SK-N-SH (cell line): Measurements from ENCODE around the gene ZHX3. TPM values are rescaled to one million over a fixed set of nuclear protein-coding genes. Genes with fewer than 3 reads are reported as not detected.

Experiments used
- CTCF ChIA-PET: fragments of 300-600, 350-600 bp; formaldehyde crosslinking; extraction: SDS; loops from one replicate; lab custom pipeline; 2021; lab: Yijun Ruan, JAX
- POLR2A ChIA-PET: fragments of 350-600 bp; sonication (Branson Sonifier 250); formaldehyde crosslinking; extraction: SDS; loops from one replicate; lab custom pipeline; 2020; ENCODE audit warnings: antibody characterized with exemption, inconsistent platforms; lab: Yijun Ruan, JAX
- DNase-seq: peaks from one replicate; pipeline ENCODE4 v3.0.0; 2012
- H2AFZ ChIP-seq: fragments of 200-600 bp; sonication (generic); 2 replicates; pipeline ENCODE4 v1.8.1; 2016; ENCODE audit warnings: antibody characterized with exemption, mild to moderate bottlenecking, low read depth
- H3F3A ChIP-seq: fragments of 200-600 bp; sonication (generic); replicated peaks from 2 replicates; pipeline ENCODE3; 2016; ENCODE audit warnings: antibody characterized with exemption, mild to moderate bottlenecking; ENCODE audit not compliant: insufficient read depth
- H3K27ac ChIP-seq, 2 experiments: fragments of 200-500 bp in 1 of 2; fragments of 200-600 bp in 1 of 2; sonication (Bioruptor generic) in 1 of 2; sonication (generic), shearing (Covaris generic) in 1 of 2; 2 replicates each; pipeline versions ENCODE4 v1.5.1 to v1.6.1; 2014 to 2016; ENCODE audit warnings: low read depth in 2 of 2, inconsistent platforms in 1 of 2, low read length in 1 of 2, mild to moderate bottlenecking in 1 of 2, mixed read lengths in 1 of 2
- H3K27me3 ChIP-seq: fragments of 200-600 bp; sonication (generic), shearing (Covaris generic); 2 replicates; pipeline ENCODE4 v1.6.1; 2016; ENCODE audit warnings: mixed run types; ENCODE audit not compliant: insufficient read depth
- H3K36me3 ChIP-seq, 2 experiments: fragments of 200-500 bp in 1 of 2; fragments of 200-600 bp in 1 of 2; sonication (Bioruptor generic) in 1 of 2; sonication (generic) in 1 of 2; replicated peaks in 1 of 2; 2 replicates each; pipeline versions ENCODE3 to v1.5.1; 2014 to 2016; ENCODE audit warnings: low read length in 1 of 2, mild to moderate bottlenecking in 1 of 2; ENCODE audit not compliant: insufficient read depth in 2 of 2, control insufficient read depth in 1 of 2
- H3K4me1 ChIP-seq, 2 experiments: fragments of 200-500 bp in 1 of 2; fragments of 200-600 bp in 1 of 2; sonication (Bioruptor generic) in 1 of 2; sonication (generic), shearing (Covaris generic) in 1 of 2; 2 replicates each; pipeline versions ENCODE4 v1.5.1 to v1.6.1; 2014 to 2016; ENCODE audit warnings: low read depth in 1 of 2, low read length in 1 of 2, mixed run types in 1 of 2; ENCODE audit not compliant: insufficient read depth in 2 of 2, control insufficient read depth in 1 of 2
- H3K4me2 ChIP-seq: fragments of 200-600 bp; sonication (generic), shearing (Covaris generic); 2 replicates; pipeline ENCODE4 v1.6.1; 2017; ENCODE audit warnings: mixed run types
- H3K4me3 ChIP-seq, 2 experiments: fragments of 200-500 bp in 1 of 2; fragments of 200-600 bp in 1 of 2; sonication (Bioruptor generic) in 1 of 2; sonication (generic), shearing (Covaris generic) in 1 of 2; 2 replicates each; pipeline versions ENCODE4 v1.5.1 to v1.8.1; 2014 to 2016; ENCODE audit warnings: low read depth in 2 of 2, inconsistent platforms in 1 of 2, low read length in 1 of 2, mild to moderate bottlenecking in 1 of 2, mixed read lengths in 1 of 2, moderate library complexity in 1 of 2
- H3K79me2 ChIP-seq: fragments of 200-600 bp; sonication (generic); 2 replicates; pipeline ENCODE4 v1.8.1; 2017; ENCODE audit warnings: mild to moderate bottlenecking; ENCODE audit not compliant: insufficient read depth
- H3K9ac ChIP-seq: fragments of 200-600 bp; sonication (generic); 2 replicates; pipeline ENCODE4 v1.6.1; 2017; ENCODE audit warnings: mixed run types
- H3K9me2 ChIP-seq: fragments of 200-600 bp; sonication (generic); 2 replicates; pipeline ENCODE4 v1.6.1; 2017; ENCODE audit warnings: mixed run types
- H3K9me3 ChIP-seq: fragments of 200-600 bp; sonication (generic); 2 replicates; pipeline ENCODE4 v1.6.1; 2017; ENCODE audit warnings: mixed run types, mild to moderate bottlenecking, moderate library complexity
- H4K20me1 ChIP-seq: fragments of 200-600 bp; sonication (generic); 2 replicates; pipeline ENCODE4 v1.6.1; 2017; ENCODE audit warnings: mild to moderate bottlenecking, mixed run types; ENCODE audit not compliant: insufficient read depth
- CHD2 ChIP-seq: fragments of 150-350 bp; IDR thresholded peaks from 2 replicates; pipeline ENCODE4 v1.6.1; 2018; ENCODE audit warnings: low read length; ENCODE audit not compliant: partially characterized antibody
- FOXM1 ChIP-seq: IDR thresholded peaks from 2 replicates; pipeline ENCODE4 v1.4.0; 2012; ENCODE audit warnings: low read depth, mild to moderate bottlenecking
- GABPA ChIP-seq: IDR thresholded peaks from 2 replicates; pipeline ENCODE4 v1.4.0; 2012; ENCODE audit warnings: low read depth, mild to moderate bottlenecking
- GATA2 ChIP-seq: sonication (generic); formaldehyde crosslinking; IDR thresholded peaks from 2 replicates; pipeline ENCODE4 v1.5.0; 2020; ENCODE audit warnings: mild to moderate bottlenecking, missing genetic modification reagents
- JUND ChIP-seq: IDR thresholded peaks from 2 replicates; pipeline ENCODE4 v1.4.0; 2012
- MEF2A ChIP-seq: IDR thresholded peaks from 2 replicates; pipeline ENCODE4 v1.4.0; 2012; ENCODE audit warnings: low read depth, borderline replicate concordance
- MXI1 ChIP-seq: IDR thresholded peaks from 2 replicates; pipeline ENCODE4 v1.6.1; 2012; ENCODE audit warnings: mild to moderate bottlenecking, low read depth, low read length, improper control_type of control experiment
- POLR2AphosphoS5 ChIP-seq: IDR thresholded peaks from 2 replicates; pipeline ENCODE4 v1.6.1; 2012; ENCODE audit warnings: low read depth, low read length
- RCOR1 ChIP-seq: fragments of 150-350 bp; IDR thresholded peaks from 2 replicates; pipeline ENCODE4 v1.6.1; 2017; ENCODE audit warnings: antibody characterized with exemption, low read length
- REST ChIP-seq: IDR thresholded peaks from 2 replicates; pipeline ENCODE4 v1.6.1; 2012; ENCODE audit warnings: mild to moderate bottlenecking, low read depth, low read length, moderate library complexity
- TAF1 ChIP-seq: IDR thresholded peaks from 2 replicates; pipeline ENCODE4 v1.6.1; 2012; ENCODE audit warnings: low read depth, mild to moderate bottlenecking, low read length, moderate library complexity, borderline replicate concordance
- TEAD4 ChIP-seq: IDR thresholded peaks from 2 replicates; pipeline ENCODE4 v1.4.0; 2012; ENCODE audit warnings: mild to moderate bottlenecking, borderline replicate concordance; ENCODE audit not compliant: insufficient read depth
- YY1 ChIP-seq: IDR thresholded peaks from 2 replicates; pipeline ENCODE4 v1.4.0; 2012; ENCODE audit warnings: low read depth, mild to moderate bottlenecking
- WGBS: methylation state at CpG from one replicate; pipeline ENCODE4 v1.1.6; 2017; ENCODE audit warnings: low lambda C conversion rate; 5-methylcytosine and 5-hydroxymethylcytosine counted together
- polyA plus RNA-seq, 3 experiments: library from polyadenylated mRNA; depleted of rRNA; stranded (reverse); fragments of >200 nt; gene quantifications; 2 replicates each; pipeline ENCODE4 v1.2.3, GENCODE V29; 2012
- TF ChIP-seq, protein P1 (sequence below): fragments of 150-350 bp; IDR thresholded peaks from 2 replicates; pipeline ENCODE4 v1.6.1; 2016; ENCODE audit warnings: mild to moderate bottlenecking, low read depth, low read length
- TF ChIP-seq, protein P2 (sequence below): IDR thresholded peaks from 2 replicates; pipeline ENCODE4 v1.4.0; 2012; ENCODE audit warnings: low read depth, borderline replicate concordance

ZHX3 gene
- polyA plus RNA-seq, 1 of the 3 experiments (the other 2 are of a cell fraction) = 6.0 TPM

DNA sequence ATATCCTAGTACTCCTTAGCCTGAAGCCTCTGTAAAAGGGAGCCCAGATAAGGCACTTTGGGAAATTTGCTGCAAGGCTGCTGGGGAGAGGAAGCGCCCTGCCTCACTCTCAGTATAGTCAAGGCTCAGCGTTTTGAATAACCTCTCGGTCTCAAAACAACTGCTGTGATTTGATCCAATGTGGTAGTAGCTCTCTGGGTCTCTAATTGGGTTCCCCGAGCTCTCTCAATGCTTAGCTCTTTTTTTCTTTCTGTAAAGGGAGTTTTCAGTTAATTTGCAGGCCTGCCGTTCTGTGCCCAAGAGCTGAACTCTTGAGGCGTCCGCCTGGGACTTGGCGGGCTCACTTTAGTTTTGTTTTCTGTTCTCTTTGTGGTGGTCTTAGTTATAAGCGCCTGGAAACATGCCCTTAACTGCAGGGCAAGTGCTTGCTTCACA lies 41.2 kb downstream of the ZHX3 start:
- ChIA-PET CTCF (no interaction called here), POLR2A (no interaction called here)
- Histone ChIP-seq H3K27me3 (no peaks in the 10 kb centered on the region), H2AFZ (no peak overlapping the region), H3K9me3 (no peaks in the 10 kb centered on the region), H3F3A (peaks cover 6% of the 10 kb centered on the region), H3K9ac (no peak overlapping the region), H3K4me1 (no peaks in the 10 kb centered on the region; a peak in 1 of 4 replicates), H3K9me2 (no peaks in the 10 kb centered on the region), H4K20me1 (no peaks in the 10 kb centered on the region), H3K27ac (no peak overlapping the region), H3K4me3 (no peak overlapping the region), H3K36me3 (peaks cover 0 to 7% of the 10 kb centered on the region in 2 experiments), H3K79me2 (peaks cover 37% of the 10 kb centered on the region; the same call in 1 of the 2 replicates), H3K4me2 (no peak overlapping the region)
- 96% methylated on average over 9 of the region's 9 CpGs for WGBS
- DNase-seq = no peak
- TF ChIP-seq JUND (no peak), POLR2AphosphoS5 (no peak), MXI1 (no peak), TAF1 (no peak), REST (no peak), FOXM1 (no peak), MEF2A (no peak), CHD2 (no peak), GABPA (no peak), YY1 (no peak), RCOR1 (no peak)
- TF ChIP-seq, protein P1, sequence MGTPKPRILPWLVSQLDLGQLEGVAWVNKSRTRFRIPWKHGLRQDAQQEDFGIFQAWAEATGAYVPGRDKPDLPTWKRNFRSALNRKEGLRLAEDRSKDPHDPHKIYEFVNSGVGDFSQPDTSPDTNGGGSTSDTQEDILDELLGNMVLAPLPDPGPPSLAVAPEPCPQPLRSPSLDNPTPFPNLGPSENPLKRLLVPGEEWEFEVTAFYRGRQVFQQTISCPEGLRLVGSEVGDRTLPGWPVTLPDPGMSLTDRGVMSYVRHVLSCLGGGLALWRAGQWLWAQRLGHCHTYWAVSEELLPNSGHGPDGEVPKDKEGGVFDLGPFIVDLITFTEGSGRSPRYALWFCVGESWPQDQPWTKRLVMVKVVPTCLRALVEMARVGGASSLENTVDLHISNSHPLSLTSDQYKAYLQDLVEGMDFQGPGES = no peak

GRCh38 chr20:41275301-41275731 lies 42.2 kb downstream of the ZHX3 start:
- Histone ChIP-seq H4K20me1 (no peaks in the 10 kb centered on the region), H3K4me1 (no peaks in the 10 kb centered on the region; a peak in 1 of 4 replicates), H3K4me2 (no peak overlapping the region), H3K79me2 (peaks cover 34% of the 10 kb centered on the region; the same call in 1 of the 2 replicates), H3F3A (peaks cover 6% of the 10 kb centered on the region), H3K27ac (no peak overlapping the region), H3K9ac (no peak overlapping the region), H3K9me2 (no peaks in the 10 kb centered on the region), H3K27me3 (no peaks in the 10 kb centered on the region), H3K4me3 (no peak overlapping the region), H2AFZ (no peak overlapping the region), H3K36me3 (peaks cover 0 to 3% of the 10 kb centered on the region in 2 experiments), H3K9me3 (no peaks in the 10 kb centered on the region)
- WGBS = 79% methylated on average over 4 of the region's 4 CpGs
- DNase-seq = no peak
- ChIA-PET CTCF (no interaction called here), POLR2A (no interaction called here)
- TF ChIP-seq FOXM1 (no peak), TAF1 (no peak), TEAD4 (no peak), GATA2 (CRISPR knock-in tag) (no peak)
- TF ChIP-seq, protein P2, sequence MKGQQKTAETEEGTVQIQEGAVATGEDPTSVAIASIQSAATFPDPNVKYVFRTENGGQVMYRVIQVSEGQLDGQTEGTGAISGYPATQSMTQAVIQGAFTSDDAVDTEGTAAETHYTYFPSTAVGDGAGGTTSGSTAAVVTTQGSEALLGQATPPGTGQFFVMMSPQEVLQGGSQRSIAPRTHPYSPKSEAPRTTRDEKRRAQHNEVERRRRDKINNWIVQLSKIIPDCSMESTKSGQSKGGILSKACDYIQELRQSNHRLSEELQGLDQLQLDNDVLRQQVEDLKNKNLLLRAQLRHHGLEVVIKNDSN = no peak
